ENCODE results near the gene TEX2. TPM values are rescaled to one million over a fixed set of nuclear protein-coding genes. Genes with fewer than 3 reads are reported as not detected.
A peak's percentile ranks its signal among the peaks of the same experiment; 100 is the strongest.

The TEX2 gene
- total and polyA plus RNA-seq, 2 of the 13 experiments (the other 11 are each of a cell fraction or from before 2014, with no cell fraction given) = 21.4 to 37.7 TPM

GRCh38 chr17:64262198-64262999 lies 661 bp downstream of the TEX2 start (continued):
- TF ChIP-seq CERS6 (CRISPR knock-in tag; IDR thresholded peaks at IDR 0.05) (peak; percentile 68; the same call in 1 of the 2 replicates), ZBTB42 (CRISPR knock-in tag; IDR thresholded peaks at IDR 0.05) (peak; percentile 88; the same call in 1 of the 2 replicates), HDAC1 (CRISPR knock-in tag; IDR thresholded peaks at IDR 0.05) (peak; percentile 89), CSRNP2 (CRISPR knock-in tag; conservative IDR thresholded peaks at IDR 0.05; ENCODE audit: low read depth) (no peak), FOXJ3 (CRISPR knock-in tag; IDR thresholded peaks at IDR 0.05; ENCODE audit: borderline replicate concordance) (peak; percentile 45; the same call in 1 of the 2 replicates), MZF1 (CRISPR knock-in tag; IDR thresholded peaks at IDR 0.05; ENCODE audit: borderline replicate concordance) (peak; percentile 91; the same call in 1 of the 2 replicates), PHF5A (CRISPR knock-in tag; IDR thresholded peaks at IDR 0.05; ENCODE audit: low read depth, unreplicated experiment) (no peak), SRF (IDR thresholded peaks at IDR 0.05; ENCODE audit: low read depth, low read length) (no peak), ZNF574 (CRISPR knock-in tag; IDR thresholded peaks at IDR 0.05) (peak; percentile 73), ZNF101 (CRISPR knock-in tag; IDR thresholded peaks at IDR 0.05; ENCODE audit: borderline replicate concordance, low read depth) (no peak), MXD4 (CRISPR knock-in tag; IDR thresholded peaks at IDR 0.05) (peak; percentile 73), PAF1 (CRISPR knock-in tag; IDR thresholded peaks at IDR 0.05) (no peak), RARG (CRISPR knock-in tag; IDR thresholded peaks at IDR 0.05; ENCODE audit: low read depth) (no peak), ZFP1 (CRISPR knock-in tag; IDR thresholded peaks at IDR 0.05) (no peak), HNF1B (CRISPR knock-in tag; IDR thresholded peaks at IDR 0.05) (peak; percentile 16; the same call in 1 of the 2 replicates), MTERF4 (CRISPR knock-in tag; IDR thresholded peaks at IDR 0.05) (no peak)
- TF ChIP-seq, protein P1, sequence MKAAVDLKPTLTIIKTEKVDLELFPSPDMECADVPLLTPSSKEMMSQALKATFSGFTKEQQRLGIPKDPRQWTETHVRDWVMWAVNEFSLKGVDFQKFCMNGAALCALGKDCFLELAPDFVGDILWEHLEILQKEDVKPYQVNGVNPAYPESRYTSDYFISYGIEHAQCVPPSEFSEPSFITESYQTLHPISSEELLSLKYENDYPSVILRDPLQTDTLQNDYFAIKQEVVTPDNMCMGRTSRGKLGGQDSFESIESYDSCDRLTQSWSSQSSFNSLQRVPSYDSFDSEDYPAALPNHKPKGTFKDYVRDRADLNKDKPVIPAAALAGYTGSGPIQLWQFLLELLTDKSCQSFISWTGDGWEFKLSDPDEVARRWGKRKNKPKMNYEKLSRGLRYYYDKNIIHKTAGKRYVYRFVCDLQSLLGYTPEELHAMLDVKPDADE (CRISPR knock-in tag; IDR thresholded peaks at IDR 0.05) = no peak

Measured in HepG2 (cell line).